ENCODE data around the gene TMEM82.

TMEM82 gene

GRCh38 chr1:15761366-15762128 is 19.2 kb downstream of the TMEM82 start:
- Histone ChIP-seq H3K4me2 (ENCODE audit: low read length) (peak overlapping the region; percentile 91), H3K36me3 (ENCODE audit: insufficient read depth, low read length) (peaks cover 16% of the 10 kb centered on the region), H3K9me3 (replicated peaks; ENCODE audit: low read length) (no peaks in the 10 kb centered on the region), H3K4me3 (ENCODE audit: low read length) (peak overlapping the region; percentile 88), H3K4me1 (ENCODE audit: control insufficient read depth, insufficient read depth, low read length) (peaks cover 44% of the 10 kb centered on the region), H3K9ac (ENCODE audit: low read depth, low read length) (peak overlapping the region; percentile 82), H3K27me3 (ENCODE audit: control insufficient read depth, insufficient read depth, low read length) (no peaks in the 10 kb centered on the region)

- peaks cover 23% of the 10 kb centered on the region for H3K36me3 ChIP-seq (ENCODE audit: insufficient read depth, low read length)
- H3K9me3 ChIP-seq (replicated peaks; ENCODE audit: low read length), result no peaks in the 10 kb centered on the region
Observed at GRCh38 chr1:15762546-15762945, 20.2 kb downstream of the TMEM82 start.

GRCh38 chr1:15764269-15764764 is 22.0 kb downstream of the TMEM82 start:
- Histone ChIP-seq H3K4me3 (ENCODE audit: low read length) (no peak overlapping the region), H3K27me3 (ENCODE audit: control insufficient read depth, insufficient read depth, low read length) (no peaks in the 10 kb centered on the region), H3K9ac (ENCODE audit: low read depth, low read length) (no peak overlapping the region)

More at GRCh38 chr1:15762546-15762945, 20.2 kb downstream of the TMEM82 start:
- Histone ChIP-seq H3K27me3 (ENCODE audit: control insufficient read depth, insufficient read depth, low read length) (no peaks in the 10 kb centered on the region), H3K4me1 (ENCODE audit: control insufficient read depth, insufficient read depth, low read length) (peaks cover 34% of the 10 kb centered on the region), H3K4me2 (ENCODE audit: low read length) (no peak overlapping the region), H3K4me3 (ENCODE audit: low read length) (no peak overlapping the region), H3K9ac (ENCODE audit: low read depth, low read length) (no peak overlapping the region)

GRCh38 chr1:15764890-15765289 is 22.6 kb downstream of the TMEM82 start:
- Histone ChIP-seq H3K9me3 (replicated peaks; ENCODE audit: low read length) (no peaks in the 10 kb centered on the region), H3K4me1 (ENCODE audit: control insufficient read depth, insufficient read depth, low read length) (peaks cover 27% of the 10 kb centered on the region), H3K36me3 (ENCODE audit: insufficient read depth, low read length) (peaks cover 40% of the 10 kb centered on the region), H3K9ac (ENCODE audit: low read depth, low read length) (peak overlapping the region; percentile 38), H3K4me2 (ENCODE audit: low read length) (no peak overlapping the region), H3K27me3 (ENCODE audit: control insufficient read depth, insufficient read depth, low read length) (no peaks in the 10 kb centered on the region), H3K4me3 (ENCODE audit: low read length) (no peak overlapping the region)

More at GRCh38 chr1:15764269-15764764, 22.0 kb downstream of the TMEM82 start:
- Histone ChIP-seq H3K4me1 (ENCODE audit: control insufficient read depth, insufficient read depth, low read length) (peaks cover 27% of the 10 kb centered on the region), H3K36me3 (ENCODE audit: insufficient read depth, low read length) (peaks cover 38% of the 10 kb centered on the region), H3K4me2 (ENCODE audit: low read length) (no peak overlapping the region), H3K9me3 (replicated peaks; ENCODE audit: low read length) (no peaks in the 10 kb centered on the region)

GRCh38 chr1:15765495-15766194 is 23.3 kb downstream of the TMEM82 start:
- no peak overlapping the region for H3K4me3 ChIP-seq (ENCODE audit: low read length)
- H3K27me3 ChIP-seq (ENCODE audit: control insufficient read depth, insufficient read depth, low read length), result no peaks in the 10 kb centered on the region
- peaks cover 48% of the 10 kb centered on the region for H3K36me3 ChIP-seq (ENCODE audit: insufficient read depth, low read length)
- no peaks in the 10 kb centered on the region for H3K9me3 ChIP-seq (replicated peaks; ENCODE audit: low read length)
- H3K4me2 ChIP-seq (ENCODE audit: low read length), result peak overlapping the region; percentile 26
- peaks cover 23% of the 10 kb centered on the region for H3K4me1 ChIP-seq (ENCODE audit: control insufficient read depth, insufficient read depth, low read length)
- H3K9ac ChIP-seq (ENCODE audit: low read depth, low read length), result peak overlapping the region; percentile 53

GRCh38 chr1:15767941-15768340 is 25.6 kb downstream of the TMEM82 start:
- Histone ChIP-seq H3K9me3 (replicated peaks; ENCODE audit: low read length) (no peaks in the 10 kb centered on the region), H3K9ac (ENCODE audit: low read depth, low read length) (no peak overlapping the region), H3K27me3 (ENCODE audit: control insufficient read depth, insufficient read depth, low read length) (no peaks in the 10 kb centered on the region), H3K4me2 (ENCODE audit: low read length) (no peak overlapping the region), H3K4me1 (ENCODE audit: control insufficient read depth, insufficient read depth, low read length) (peaks cover 16% of the 10 kb centered on the region), H3K4me3 (ENCODE audit: low read length) (no peak overlapping the region), H3K36me3 (ENCODE audit: insufficient read depth, low read length) (peaks cover 64% of the 10 kb centered on the region)

- peaks cover 16% of the 10 kb centered on the region for H3K4me1 ChIP-seq (ENCODE audit: control insufficient read depth, insufficient read depth, low read length)
- no peak overlapping the region for H3K4me2 ChIP-seq (ENCODE audit: low read length)
- H3K36me3 ChIP-seq (ENCODE audit: insufficient read depth, low read length), result peaks cover 64% of the 10 kb centered on the region
- H3K9me3 ChIP-seq (replicated peaks; ENCODE audit: low read length), result no peaks in the 10 kb centered on the region
- no peak overlapping the region for H3K9ac ChIP-seq (ENCODE audit: low read depth, low read length)
- no peak overlapping the region for H3K4me3 ChIP-seq (ENCODE audit: low read length)
- H3K27me3 ChIP-seq (ENCODE audit: control insufficient read depth, insufficient read depth, low read length), result no peaks in the 10 kb centered on the region
Observed at GRCh38 chr1:15768388-15768787, 26.1 kb downstream of the TMEM82 start.

- H3K4me1 ChIP-seq (ENCODE audit: control insufficient read depth, insufficient read depth, low read length), result peaks cover 9% of the 10 kb centered on the region
- H3K36me3 ChIP-seq (ENCODE audit: insufficient read depth, low read length), result peaks cover 64% of the 10 kb centered on the region
Observed at GRCh38 chr1:15770313-15770962, 28.1 kb downstream of the TMEM82 start.

GRCh38 chr1:15771836-15772515 is 29.7 kb downstream of the TMEM82 start:
- no peak overlapping the region for H3K4me2 ChIP-seq (ENCODE audit: low read length)
- no peaks in the 10 kb centered on the region for H3K4me1 ChIP-seq (ENCODE audit: control insufficient read depth, insufficient read depth, low read length)
- H3K36me3 ChIP-seq (ENCODE audit: insufficient read depth, low read length), result peaks cover 71% of the 10 kb centered on the region
- no peaks in the 10 kb centered on the region for H3K27me3 ChIP-seq (ENCODE audit: control insufficient read depth, insufficient read depth, low read length)
- no peak overlapping the region for H3K9ac ChIP-seq (ENCODE audit: low read depth, low read length)
- no peaks in the 10 kb centered on the region for H3K9me3 ChIP-seq (replicated peaks; ENCODE audit: low read length)
- H3K4me3 ChIP-seq (ENCODE audit: low read length), result no peak overlapping the region

More at GRCh38 chr1:15770313-15770962, 28.1 kb downstream of the TMEM82 start:
- Histone ChIP-seq H3K9ac (ENCODE audit: low read depth, low read length) (no peak overlapping the region), H3K27me3 (ENCODE audit: control insufficient read depth, insufficient read depth, low read length) (no peaks in the 10 kb centered on the region), H3K9me3 (replicated peaks; ENCODE audit: low read length) (no peaks in the 10 kb centered on the region), H3K4me3 (ENCODE audit: low read length) (no peak overlapping the region), H3K4me2 (ENCODE audit: low read length) (no peak overlapping the region)

GRCh38 chr1:15775706-15776105 is 33.4 kb downstream of the TMEM82 start:
- no peaks in the 10 kb centered on the region for H3K9me3 ChIP-seq (replicated peaks; ENCODE audit: low read length)
- no peaks in the 10 kb centered on the region for H3K27me3 ChIP-seq (ENCODE audit: control insufficient read depth, insufficient read depth, low read length)
- H3K9ac ChIP-seq (ENCODE audit: low read depth, low read length), result no peak overlapping the region
- no peaks in the 10 kb centered on the region for H3K4me1 ChIP-seq (ENCODE audit: control insufficient read depth, insufficient read depth, low read length)
- H3K4me3 ChIP-seq (ENCODE audit: low read length), result no peak overlapping the region
- no peak overlapping the region for H3K4me2 ChIP-seq (ENCODE audit: low read length)
- H3K36me3 ChIP-seq (ENCODE audit: insufficient read depth, low read length), result peaks cover 59% of the 10 kb centered on the region
